Stimulated activated naive CD4-positive, alpha-beta T cell (primary cell): ENCODE results near the gene BHLHE40.

Experiments
- DNase-seq, 6 experiments: peaks; one replicate each; lab custom pipeline; 2025; lab: John Stamatoyannopoulos, UW

Gene BHLHE40

GRCh38 chr3:4983739-4984510 lies 4.7 kb downstream of the BHLHE40 start:
- DNase-seq, result peak in 3 of 6 experiments; percentile 3 to 52 (median 19)

- no peak for DNase-seq
Observed at GRCh38 chr3:4984511-4984864, 5.3 kb downstream of the BHLHE40 start.

GRCh38 chr3:4985330-4986174 lies 6.3 kb downstream of the BHLHE40 start:
- no peak for DNase-seq

- peak in 1 of 6 experiments; percentile 40 for DNase-seq
Observed at GRCh38 chr3:4986175-4986781, 7.0 kb downstream of the BHLHE40 start.

GRCh38 chr3:4986782-4987537 lies 7.7 kb downstream of the BHLHE40 start:
- peak; percentile 18 to 48 (median 24) for DNase-seq

- DNase-seq, result no peak
Observed at GRCh38 chr3:4987538-4988296, 8.5 kb downstream of the BHLHE40 start.

GRCh38 chr3:4988983-4989834 lies 10.0 kb downstream of the BHLHE40 start:
- no peak for DNase-seq

- no peak for DNase-seq
Observed at GRCh38 chr3:4990069-4990468, 10.8 kb downstream of the BHLHE40 start.

- no peak for DNase-seq
Observed at GRCh38 chr3:4992118-4992517, 12.9 kb downstream of the BHLHE40 start.

GRCh38 chr3:4993276-4994143 lies 14.3 kb downstream of the BHLHE40 start:
- DNase-seq, result no peak

- DNase-seq, result no peak
Observed at GRCh38 chr3:4994144-4994730, 15.0 kb downstream of the BHLHE40 start.

GRCh38 chr3:4994823-4995499 lies 15.7 kb downstream of the BHLHE40 start:
- DNase-seq, result no peak

- DNase-seq, result no peak
Observed at GRCh38 chr3:4995500-4996053, 16.3 kb downstream of the BHLHE40 start.

- no peak for DNase-seq
Observed at GRCh38 chr3:4996223-4996765, 17.1 kb downstream of the BHLHE40 start.

GRCh38 chr3:4996771-4997291 lies 17.6 kb downstream of the BHLHE40 start:
- no peak for DNase-seq

GRCh38 chr3:4997946-4998345 lies 18.7 kb downstream of the BHLHE40 start:
- DNase-seq, result no peak

- no peak for DNase-seq
Observed at GRCh38 chr3:4999531-5000184, 20.4 kb downstream of the BHLHE40 start.
